NCI-H1930 (cell line): ENCODE results near the gene DPYD.
"Not testable (repeated sequence)": the region's sequence is repeated elsewhere in the genome, so short reads cannot be mapped to it uniquely, and the experiment has no call there.

Source experiments
- DNase-seq, 2 experiments: peaks; one replicate each; lab custom pipeline; 2025; lab: John Stamatoyannopoulos, UW

The DPYD gene

DNA sequence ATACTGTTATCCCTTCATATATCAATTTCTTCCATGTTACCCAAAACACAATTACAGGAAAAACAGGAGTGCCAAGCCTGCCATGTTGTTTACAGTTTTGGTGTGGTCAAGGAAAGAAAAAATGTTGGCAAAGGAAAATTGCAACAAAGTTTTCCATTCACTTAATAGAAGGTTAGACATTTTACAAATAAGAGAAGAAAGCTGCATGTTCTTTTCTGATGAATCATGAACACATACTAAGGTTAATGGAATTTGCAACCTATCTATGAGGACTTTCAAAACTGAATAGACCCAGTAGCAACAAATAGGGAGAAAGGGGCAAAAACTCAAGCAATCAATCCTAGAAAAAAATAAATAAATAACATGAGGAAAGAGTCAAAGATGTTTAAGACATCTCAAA lies 556.7 kb downstream of the DPYD start:
- no peak for DNase-seq

DNA sequence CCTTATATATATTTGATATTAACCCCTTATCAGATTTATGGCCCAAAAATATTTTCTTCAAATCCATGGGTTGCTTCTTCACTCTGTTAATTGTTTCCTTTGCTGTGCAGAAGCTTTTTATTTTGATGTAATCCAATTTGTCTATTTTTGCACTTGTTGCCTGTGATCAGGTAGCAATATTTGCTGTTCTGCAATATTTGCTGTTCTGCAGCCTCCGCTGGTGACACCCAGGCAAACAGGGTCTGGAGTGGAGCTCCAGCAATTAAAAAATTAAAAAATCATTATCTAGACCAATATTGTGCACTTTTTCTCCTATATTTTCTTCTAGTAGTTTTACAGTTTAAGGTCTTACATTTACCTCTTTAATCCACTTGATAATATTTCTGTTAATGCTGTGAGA lies 564.5 kb downstream of the DPYD start:
- no peak for DNase-seq

DNA sequence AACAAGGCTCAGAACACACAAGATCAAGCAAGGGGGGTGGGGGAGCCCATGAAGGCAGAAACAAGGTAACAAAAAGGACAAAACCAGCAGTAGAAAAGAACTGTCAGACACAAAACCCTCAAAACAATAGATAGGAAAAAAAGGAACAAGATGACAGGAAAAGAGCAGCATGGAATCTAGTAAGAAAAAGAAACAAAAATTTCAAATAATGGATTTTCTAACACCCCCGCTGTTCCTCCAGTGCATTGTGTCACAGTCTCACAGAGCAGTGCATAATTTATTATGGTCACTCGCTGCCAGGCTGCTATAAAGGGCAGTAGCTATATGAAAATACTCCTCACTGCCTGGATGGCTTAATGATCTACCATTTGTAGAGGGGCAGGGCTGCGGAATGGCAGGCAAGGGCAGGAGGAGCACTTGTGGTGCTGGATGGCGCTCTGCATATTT lies 567.9 kb downstream of the DPYD start:
- no peak for DNase-seq

DNA sequence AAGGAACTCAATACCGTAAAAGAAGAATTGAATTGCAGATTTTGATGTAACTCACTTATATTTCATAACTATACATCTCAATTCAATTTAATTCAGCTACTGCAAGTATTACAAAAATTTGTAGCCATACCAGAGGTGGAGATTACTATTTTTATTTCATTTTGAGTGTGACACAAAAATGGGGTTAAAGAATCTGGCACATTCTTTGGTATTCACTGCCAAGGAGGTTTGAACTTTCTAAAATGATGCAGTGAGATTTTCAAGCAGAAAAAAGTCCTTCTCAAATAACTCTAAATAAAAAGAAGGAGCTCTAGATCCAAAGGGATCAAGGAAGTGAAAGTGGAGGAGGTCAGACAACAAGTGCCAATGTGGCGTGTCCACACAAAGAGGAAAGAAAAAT lies 569.0 kb downstream of the DPYD start:
- DNase-seq: no peak

DNA sequence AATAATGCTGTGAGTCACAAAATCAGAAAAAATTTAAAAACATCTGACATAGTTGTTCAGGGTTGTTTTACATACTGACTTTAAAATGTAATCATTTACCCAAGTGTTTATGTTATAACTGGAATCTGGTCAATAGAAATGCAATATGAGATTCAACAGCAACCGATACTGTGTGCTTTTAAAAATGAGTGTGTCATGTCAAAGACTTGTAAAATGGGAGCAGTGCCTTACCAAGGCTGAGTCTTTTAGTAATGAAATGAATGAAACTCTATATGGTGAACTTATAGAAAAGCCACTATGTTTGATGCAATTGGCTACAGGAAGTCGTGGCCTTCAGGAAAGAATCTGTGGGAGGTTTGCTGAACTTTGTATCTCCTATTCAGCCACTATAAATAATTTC lies 570.2 kb downstream of the DPYD start:
- DNase-seq: no peak

DNA sequence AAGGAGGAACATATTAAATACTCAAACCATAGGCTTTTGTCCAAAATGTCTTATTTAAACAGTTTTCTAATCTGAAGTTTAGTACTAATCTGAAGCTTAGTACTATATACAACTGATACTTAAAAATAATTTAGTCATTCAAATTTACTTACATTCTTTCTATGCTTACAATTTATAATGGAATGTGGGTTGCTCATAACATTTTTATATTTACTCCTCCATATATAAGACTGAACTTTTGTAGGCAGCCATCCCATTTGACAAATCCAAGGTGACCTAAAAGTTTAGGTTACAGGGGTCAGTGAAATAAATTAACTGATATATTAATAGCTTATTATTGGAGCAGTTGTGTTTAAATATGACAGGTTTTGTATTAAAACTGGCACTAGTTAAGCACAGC lies 570.6 kb downstream of the DPYD start:
- no peak for DNase-seq

DNA sequence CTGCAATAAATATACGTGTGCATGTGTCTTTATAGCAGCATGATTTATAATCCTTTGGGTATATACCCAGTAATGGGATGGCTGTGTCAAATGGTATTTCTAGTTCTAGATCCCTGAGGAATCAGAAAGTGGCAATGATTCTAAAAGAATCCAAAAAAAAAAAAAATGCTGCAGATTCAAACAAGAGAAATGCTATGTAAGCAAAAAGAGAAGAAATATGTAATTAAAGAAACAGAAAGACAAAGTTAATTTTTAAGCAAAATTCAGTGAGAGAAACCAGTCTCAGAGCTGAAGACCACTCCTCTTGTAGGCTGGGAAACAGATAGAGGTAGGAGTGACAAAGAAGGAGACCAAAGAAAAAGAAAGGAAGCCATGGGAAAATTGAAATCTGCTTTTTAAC lies 571.0 kb downstream of the DPYD start:
- not testable (repeated sequence) for DNase-seq

DNA sequence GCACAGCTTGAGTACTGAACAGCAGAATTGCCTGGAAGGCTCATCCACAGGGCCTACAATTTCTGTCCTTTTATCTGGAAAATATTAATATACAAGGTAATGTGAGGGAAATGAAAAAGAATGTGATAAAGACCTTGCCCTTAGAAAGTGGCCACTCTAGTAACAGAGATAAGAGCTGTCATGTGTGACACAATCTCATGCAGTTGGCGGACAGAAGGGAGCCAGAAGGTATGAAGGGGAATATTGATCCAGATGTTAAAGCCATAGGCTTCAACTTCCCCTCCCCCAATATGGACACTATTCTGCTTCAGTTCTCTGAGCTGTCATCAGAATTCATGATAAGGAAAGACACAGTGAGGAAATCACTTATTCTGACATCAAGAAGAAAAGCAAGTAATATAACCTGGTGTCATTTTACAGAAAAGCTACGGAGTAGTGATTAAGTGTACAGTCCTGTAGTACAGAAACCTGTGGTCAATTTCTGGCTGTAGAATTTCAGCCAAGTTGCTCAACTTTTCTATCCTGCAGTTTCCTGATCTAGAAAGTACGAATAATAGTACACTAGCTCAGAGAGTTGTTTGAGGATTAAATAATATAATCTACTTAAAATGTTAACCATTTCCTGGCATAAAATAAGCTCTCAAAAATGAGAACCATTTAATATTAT lies 572.1 kb downstream of the DPYD start:
- no peak for DNase-seq

DNA sequence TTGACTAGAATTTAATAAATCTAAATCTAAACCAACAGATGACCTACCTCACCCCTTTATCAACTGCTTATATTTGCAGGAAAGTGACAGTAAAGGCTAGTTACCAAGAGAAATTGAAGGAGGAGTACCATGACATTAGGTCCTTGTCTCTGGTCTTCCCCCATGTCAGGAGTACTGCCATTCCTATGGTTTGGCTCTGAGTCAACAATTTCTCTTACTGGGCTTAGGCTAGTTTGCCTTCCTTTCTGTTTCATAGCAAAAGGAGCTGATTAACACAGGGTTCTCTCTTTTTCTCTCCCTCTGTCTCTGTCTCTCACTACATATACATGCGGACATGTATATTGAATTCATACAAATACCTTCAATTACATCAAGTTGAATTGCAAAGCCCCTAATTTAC lies 579.9 kb downstream of the DPYD start:
- no peak for DNase-seq

DNA sequence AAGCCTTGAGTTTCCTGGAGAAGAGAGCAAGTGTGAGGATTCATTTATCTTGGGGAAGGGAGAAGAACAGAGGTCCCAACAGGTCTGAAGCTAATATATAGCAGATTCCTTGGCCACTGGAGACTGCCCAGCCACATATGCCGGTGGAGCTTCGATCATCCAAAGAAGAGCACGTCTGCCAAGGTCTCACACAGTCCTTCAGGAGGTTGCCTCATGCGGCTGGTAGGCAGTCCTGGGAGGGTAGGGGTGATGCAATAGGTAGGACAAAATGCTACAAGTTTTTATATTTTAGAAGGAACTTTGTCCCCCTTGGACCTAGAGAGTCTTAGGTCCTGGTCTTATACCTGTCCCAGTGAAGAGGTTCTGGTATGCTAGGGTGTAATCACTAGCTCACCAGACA lies 582.5 kb downstream of the DPYD start:
- no peak for DNase-seq

DNA sequence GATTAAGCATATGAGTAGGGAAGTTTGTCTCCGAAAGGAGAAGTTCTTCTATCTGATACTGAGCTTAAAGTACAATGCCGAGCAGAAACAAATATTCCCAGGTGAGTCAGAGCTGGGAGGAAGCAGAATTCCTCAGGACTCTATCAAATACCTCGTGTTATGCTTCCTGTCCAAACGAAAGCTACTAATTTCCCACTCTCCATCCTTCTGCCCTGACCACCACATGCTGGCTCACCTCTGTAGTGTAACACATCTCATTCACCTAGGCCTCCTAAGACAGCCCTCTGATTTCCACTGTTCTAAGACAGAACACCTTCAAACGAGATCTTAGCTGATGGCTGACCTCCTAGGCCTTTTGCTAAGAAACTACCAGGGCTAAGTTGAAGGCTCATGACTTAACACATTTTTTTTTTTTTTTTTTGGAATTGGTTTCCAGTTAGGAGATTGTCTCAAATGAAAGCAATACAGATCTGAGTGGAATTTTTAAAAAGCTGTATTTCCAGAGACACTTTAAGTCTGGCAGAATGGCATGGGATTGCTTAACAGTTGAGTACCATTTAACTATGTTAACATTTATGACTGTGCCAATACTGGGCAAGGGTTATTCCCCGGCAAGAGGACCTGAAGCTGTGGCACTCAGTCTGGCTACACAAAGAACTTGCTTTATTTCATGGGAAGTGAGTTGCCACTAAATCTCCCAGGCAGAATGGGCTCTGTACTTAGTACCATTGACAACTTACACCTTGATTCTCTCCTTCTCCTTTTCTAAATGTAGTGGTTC lies 583.4 kb downstream of the DPYD start:
- no peak for DNase-seq

DNA sequence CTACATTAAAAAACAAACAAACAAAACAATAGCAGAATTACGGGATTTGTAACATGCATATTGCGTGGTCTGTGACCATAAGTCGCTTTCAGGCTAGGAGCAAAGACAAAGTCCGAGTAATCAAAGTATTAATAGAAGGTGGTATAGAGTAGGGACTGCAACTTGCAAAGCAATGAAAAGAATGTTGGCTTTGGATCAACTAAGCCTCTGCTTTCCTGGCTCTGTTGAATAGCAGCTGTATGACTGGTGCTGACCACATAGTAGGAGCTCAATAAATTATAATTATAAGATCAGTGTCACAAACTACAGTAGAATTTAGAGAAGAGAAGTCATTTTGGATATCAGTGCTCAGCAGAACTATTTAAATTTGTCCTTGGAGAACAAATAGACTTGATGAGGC lies 586.4 kb downstream of the DPYD start:
- no peak for DNase-seq

DNA sequence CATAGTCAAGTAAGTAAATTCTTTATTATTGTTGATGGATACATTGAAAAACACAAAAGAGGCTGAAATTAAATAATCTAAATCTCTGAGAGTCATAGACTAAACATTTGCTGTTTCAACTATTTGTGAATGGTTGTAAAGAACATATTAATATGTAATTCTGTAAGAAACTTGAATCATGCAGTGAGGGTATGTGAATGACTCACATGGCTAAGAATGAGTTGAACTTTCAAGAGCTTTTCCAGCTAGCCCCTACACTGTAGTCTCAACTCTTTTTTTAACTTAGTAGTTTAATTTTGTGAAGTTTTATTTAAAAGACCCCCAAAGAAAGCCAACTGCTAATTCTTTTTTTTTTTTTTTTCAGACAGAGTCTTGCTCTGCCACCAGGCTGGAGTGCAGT lies 588.1 kb downstream of the DPYD start:
- no peak for DNase-seq

DNA sequence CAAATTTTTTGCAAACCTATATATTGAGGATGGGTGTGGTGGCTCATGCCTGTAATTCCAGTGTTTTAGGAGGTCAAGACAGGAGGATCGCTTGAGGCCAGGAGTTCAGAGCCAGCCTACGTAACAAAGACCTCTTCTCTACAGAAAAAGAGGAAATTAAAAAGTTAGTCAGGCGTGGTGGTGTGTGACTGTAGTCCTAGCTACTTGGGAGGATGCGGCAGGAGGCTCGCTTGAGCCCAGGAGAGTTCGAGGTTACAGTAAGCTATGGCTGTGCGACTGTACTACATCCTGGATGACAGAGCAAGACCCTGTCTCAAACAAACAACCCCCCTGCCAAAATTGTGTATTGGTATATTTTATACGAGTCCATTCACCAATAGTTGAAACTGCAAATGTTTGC lies 589.7 kb downstream of the DPYD start:
- no peak for DNase-seq

DNA sequence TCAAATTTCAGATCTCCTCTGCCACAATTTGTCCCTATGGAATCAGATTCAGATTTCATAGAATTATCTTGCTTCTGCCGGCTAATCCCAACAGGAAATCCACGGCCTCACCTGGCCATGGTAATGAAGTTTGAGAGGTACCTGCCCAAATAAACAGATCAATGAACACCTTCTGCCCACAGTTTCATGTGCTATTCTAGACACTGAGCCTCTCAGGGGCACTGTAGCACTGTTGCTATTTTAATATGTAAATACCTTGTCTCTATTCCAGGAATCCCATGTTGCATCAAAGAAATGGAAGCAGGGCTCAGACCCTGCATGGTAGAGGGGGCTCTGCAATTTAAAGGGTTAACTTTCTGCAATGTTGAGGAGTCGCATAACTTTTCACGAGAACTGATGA lies 606.1 kb downstream of the DPYD start:
- no peak for DNase-seq

DNA sequence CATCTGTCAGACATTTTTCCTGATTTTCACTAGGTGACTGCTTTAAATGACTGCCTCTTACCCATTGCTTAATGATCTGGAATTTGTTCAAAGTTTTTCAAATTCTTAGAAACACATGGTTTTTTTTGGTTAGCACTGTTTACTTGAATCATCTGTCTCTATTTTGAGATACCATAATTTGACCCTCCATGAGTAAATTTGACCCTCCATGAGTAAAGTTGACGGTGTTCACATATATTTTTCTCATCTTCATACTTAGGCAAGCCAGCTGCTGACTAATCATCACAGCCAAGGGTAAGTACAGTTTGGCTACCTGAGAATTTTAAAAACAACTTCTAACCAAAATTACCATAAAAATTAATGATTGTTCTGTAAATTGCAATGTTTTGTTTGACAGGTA lies 612.7 kb downstream of the DPYD start:
- DNase-seq: no peak

DNA sequence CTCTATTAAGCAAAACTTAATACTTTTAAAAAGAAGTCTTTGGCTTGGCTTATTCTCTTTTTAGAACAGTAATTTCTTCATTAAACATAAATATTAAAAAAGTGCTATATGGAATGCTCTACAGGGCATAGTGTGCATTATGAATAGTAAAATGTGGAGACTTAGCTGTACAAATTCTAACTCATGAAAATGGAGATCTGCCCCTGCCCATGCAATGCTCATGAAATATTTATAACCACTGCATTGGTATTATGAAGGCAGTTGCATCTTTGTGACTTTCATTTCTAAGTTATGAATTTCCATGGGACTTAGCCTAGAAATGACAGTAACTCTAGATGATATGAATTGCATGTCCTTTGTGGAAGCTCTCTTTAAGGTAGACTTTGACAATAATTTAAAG lies 613.3 kb downstream of the DPYD start:
- DNase-seq: no peak

DNA sequence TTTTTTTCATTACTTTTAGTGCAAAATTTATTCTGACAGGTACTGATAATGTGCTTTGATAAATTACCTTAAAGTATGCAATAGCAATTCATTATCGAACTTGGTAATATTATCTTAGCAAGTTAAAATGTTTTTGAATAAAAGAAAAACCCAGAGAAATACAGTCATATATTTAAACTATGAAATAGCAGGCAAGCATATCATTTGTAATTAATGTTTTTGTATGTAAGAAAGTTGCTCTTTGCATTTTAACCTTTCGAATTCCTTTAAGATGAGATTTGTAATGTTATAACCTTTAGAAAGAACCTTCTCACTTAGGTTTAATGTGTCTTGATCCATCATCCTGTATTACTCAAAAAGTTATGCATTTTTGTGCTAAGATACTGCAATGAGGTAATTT lies 613.7 kb downstream of the DPYD start:
- DNase-seq: no peak

DNA sequence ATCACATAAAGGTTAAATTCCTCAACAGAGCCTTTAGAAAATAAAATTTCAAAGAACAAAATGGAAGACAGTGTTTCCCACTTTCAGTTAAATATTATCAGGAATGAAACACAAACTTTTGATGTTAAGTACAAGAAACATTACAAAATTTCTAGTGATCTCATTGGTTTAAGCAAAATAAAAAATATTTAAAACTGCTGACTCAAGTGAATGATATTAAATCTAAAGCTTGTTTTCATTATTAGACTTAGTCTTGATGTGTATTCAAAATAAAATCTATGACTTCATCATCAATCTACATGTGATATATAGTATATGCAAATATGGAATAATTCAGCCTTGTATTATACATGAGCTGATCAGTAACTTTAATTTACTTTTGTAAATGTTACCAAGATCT lies 614.3 kb downstream of the DPYD start:
- DNase-seq: no peak

DNA sequence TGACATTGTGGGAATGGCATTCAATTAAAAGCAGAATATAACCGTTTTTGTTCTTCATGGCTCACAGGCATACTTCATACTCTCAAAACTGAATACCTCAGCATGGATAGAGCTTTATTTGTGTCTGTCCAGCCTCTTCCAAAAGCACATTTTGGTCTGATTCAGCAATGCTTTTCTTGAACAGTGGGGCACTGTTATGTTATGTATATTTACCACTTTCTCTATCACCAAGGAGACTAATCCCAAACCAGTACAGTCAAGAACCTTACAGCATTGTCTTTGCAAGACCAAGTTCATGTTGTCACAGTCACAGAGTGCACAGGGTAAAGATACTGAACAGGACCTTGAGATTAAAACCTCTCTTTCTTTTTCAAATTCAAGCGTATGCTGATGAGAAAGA lies 616.5 kb downstream of the DPYD start:
- no peak for DNase-seq

DNA sequence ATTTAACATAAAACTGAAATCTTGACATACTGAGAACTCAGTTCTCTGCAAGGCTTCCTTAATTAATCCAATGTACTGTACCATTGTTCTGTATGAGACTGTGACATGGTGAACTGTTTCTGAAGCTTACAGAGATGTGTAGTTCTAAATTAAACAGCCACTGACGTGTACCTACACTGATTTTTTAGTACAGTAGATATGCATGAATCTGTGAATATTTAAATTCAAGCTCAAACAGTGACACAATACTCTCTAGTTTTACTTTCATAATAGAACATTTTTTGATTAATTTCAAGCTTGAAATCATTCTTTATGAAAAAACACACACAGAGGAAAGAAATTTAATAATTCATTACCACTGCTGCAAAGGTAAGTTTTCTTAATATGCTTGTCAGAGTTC lies 621.9 kb downstream of the DPYD start:
- no peak for DNase-seq

DNA sequence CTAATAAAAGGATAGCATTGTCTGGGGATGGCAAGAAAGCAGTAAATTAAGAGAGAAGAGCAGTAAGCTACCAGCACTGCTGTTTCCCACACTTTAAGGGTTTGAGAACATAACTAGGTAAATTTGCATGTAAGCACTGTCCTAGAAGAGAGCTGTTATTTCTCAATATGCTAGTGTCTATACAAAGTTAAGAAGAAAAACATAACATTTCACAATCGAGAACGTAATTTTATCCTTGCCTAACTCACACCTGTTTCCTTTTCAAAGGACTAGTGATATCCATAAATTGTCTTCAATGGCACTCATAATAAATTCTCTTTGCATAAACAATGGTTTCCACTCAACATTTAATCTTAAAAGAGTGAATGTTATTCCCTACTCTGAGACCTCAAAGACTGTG lies 623.2 kb downstream of the DPYD start:
- DNase-seq: no peak

DNA sequence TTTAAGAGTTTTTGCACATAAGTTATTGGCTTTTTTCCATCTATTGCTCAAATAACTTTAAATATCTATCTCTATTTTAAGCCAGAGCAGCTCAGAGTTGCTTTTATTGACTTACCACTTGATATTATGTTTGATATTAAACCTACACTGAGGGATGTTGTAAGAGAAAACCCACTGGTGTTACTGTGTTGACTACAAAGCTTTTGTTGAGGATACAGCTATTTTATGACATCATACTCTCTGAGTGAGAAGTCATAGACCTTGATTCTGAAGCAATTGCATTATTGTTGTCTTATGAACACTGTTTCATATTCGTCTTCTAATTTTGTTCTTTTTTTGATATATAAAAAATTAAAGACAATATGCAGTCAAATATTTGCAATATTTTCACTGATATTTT lies 638.9 kb downstream of the DPYD start:
- DNase-seq: no peak
